ENCODE data around the gene RNF220. TPM values are rescaled to one million over a fixed set of nuclear protein-coding genes. Genes with fewer than 3 reads are reported as not detected.

Gene RNF220
- polyA plus RNA-seq, 1 donor from 2014 or later = 142 TPM

GRCh38 chr1:44553771-44554170 is 148.7 kb downstream of the RNF220 start:
- Histone ChIP-seq H3K9me2 (ENCODE audit: insufficient read depth, low read length) (no peaks in the 10 kb centered on the region), H2AFZ (ENCODE audit: low read depth, low read length) (no peak overlapping the region), H3K27me3 (ENCODE audit: insufficient read depth, low read depth, low read length) (no peaks in the 10 kb centered on the region), H3K27ac (ENCODE audit: low read length) (no peak overlapping the region), H3F3A (ENCODE audit: insufficient read depth, low read length, poor library complexity, severe bottlenecking) (no peaks in the 10 kb centered on the region), H4K20me1 (ENCODE audit: insufficient read depth) (no peaks in the 10 kb centered on the region), H3K4me3 (ENCODE audit: low read length) (no peak overlapping the region), H3K36me3 (ENCODE audit: insufficient read depth, low read length) (no peaks in the 10 kb centered on the region), H3K9ac (ENCODE audit: low read length) (no peak overlapping the region), H3K79me2 (replicated peaks; ENCODE audit: insufficient read depth, low read length) (no peaks in the 10 kb centered on the region), H3K4me2 (ENCODE audit: low read length) (no peak overlapping the region), H3K9me3 (ENCODE audit: low read length) (no peaks in the 10 kb centered on the region)
- TF ChIP-seq TAF1 (IDR thresholded peaks at IDR 0.05; ENCODE audit: low read depth) = no peak
- no peak for TF ChIP-seq SMC3 (conservative IDR thresholded peaks at IDR 0.05; ENCODE audit: poor library complexity)
- TF ChIP-seq EP300 (conservative IDR thresholded peaks at IDR 0.05; ENCODE audit: poor library complexity, severe bottlenecking) = no peak
- no peak for TF ChIP-seq EZH2 (IDR thresholded peaks at IDR 0.05; ENCODE audit: borderline replicate concordance, insufficient read depth, low read length, poor library complexity, severe bottlenecking)
- TF ChIP-seq MXI1 (conservative IDR thresholded peaks at IDR 0.05; ENCODE audit: poor library complexity, severe bottlenecking) = no peak
- no peak for TF ChIP-seq RAD21 (conservative IDR thresholded peaks at IDR 0.05)
- TF ChIP-seq CTCF (IDR thresholded peaks at IDR 0.05; ENCODE audit: poor library complexity, severe bottlenecking) = no peak
- no peak for TF ChIP-seq REST (IDR thresholded peaks at IDR 0.05; ENCODE audit: borderline replicate concordance)
- no peak for TF ChIP-seq POLR2AphosphoS5 (IDR thresholded peaks at IDR 0.05)

- Histone ChIP-seq H3K27ac (ENCODE audit: low read length) (no peak overlapping the region), H3K36me3 (ENCODE audit: insufficient read depth, low read length) (no peaks in the 10 kb centered on the region), H3K4me2 (ENCODE audit: low read length) (no peak overlapping the region), H3K9ac (ENCODE audit: low read length) (no peak overlapping the region), H3K9me2 (ENCODE audit: insufficient read depth, low read length) (no peaks in the 10 kb centered on the region), H3F3A (ENCODE audit: insufficient read depth, low read length, poor library complexity, severe bottlenecking) (no peaks in the 10 kb centered on the region), H3K9me3 (ENCODE audit: low read length) (no peaks in the 10 kb centered on the region), H2AFZ (ENCODE audit: low read depth, low read length) (no peak overlapping the region), H4K20me1 (ENCODE audit: insufficient read depth) (no peaks in the 10 kb centered on the region), H3K4me3 (ENCODE audit: low read length) (no peak overlapping the region), H3K27me3 (ENCODE audit: insufficient read depth, low read depth, low read length) (no peaks in the 10 kb centered on the region), H3K79me2 (replicated peaks; ENCODE audit: insufficient read depth, low read length) (no peaks in the 10 kb centered on the region)
- TF ChIP-seq RAD21 (conservative IDR thresholded peaks at IDR 0.05) (no peak), TAF1 (IDR thresholded peaks at IDR 0.05; ENCODE audit: low read depth) (no peak), EZH2 (IDR thresholded peaks at IDR 0.05; ENCODE audit: borderline replicate concordance, insufficient read depth, low read length, poor library complexity, severe bottlenecking) (no peak), CTCF (IDR thresholded peaks at IDR 0.05; ENCODE audit: poor library complexity, severe bottlenecking) (no peak), POLR2AphosphoS5 (IDR thresholded peaks at IDR 0.05) (no peak), EP300 (conservative IDR thresholded peaks at IDR 0.05; ENCODE audit: poor library complexity, severe bottlenecking) (no peak), MXI1 (conservative IDR thresholded peaks at IDR 0.05; ENCODE audit: poor library complexity, severe bottlenecking) (no peak), SMC3 (conservative IDR thresholded peaks at IDR 0.05; ENCODE audit: poor library complexity) (no peak), REST (IDR thresholded peaks at IDR 0.05; ENCODE audit: borderline replicate concordance) (no peak)
These were observed 149.7 kb downstream of the RNF220 start for GRCh38 chr1:44554706-44555105.
